K562 (cell line): Measurements from ENCODE around the gene ACSBG1. TPM values are rescaled to one million over a fixed set of nuclear protein-coding genes. Genes with fewer than 3 reads are reported as not detected.

Experiments used
- ATAC-seq: fragments of 200-7000 bp; cut with Tn5 transposase; 3 replicates; pipeline ENCODE4 v1.9.1; 2020; ENCODE audit warnings: moderate library complexity
- BruUV-seq: library from RNA; stranded (reverse); fragments of 400-500 nt; replicated peaks from 2 replicates; lab custom pipeline; 2021; lab: Mats Ljungman, UMichigan
- CTCF ChIA-PET: fragments of 300-600 bp; formaldehyde crosslinking; extraction: SDS; loops from one replicate; lab custom pipeline; 2021; ENCODE audit warnings: low intra/inter-chr PET ratio; lab: Yijun Ruan, JAX
- POLR2A ChIA-PET: fragments of 300-600, 350-650 bp; sonication (Branson Sonifier 250); formaldehyde crosslinking; extraction: SDS; loops from one replicate; lab custom pipeline; 2021; ENCODE audit warnings: antibody characterized with exemption, inconsistent platforms; lab: Yijun Ruan, JAX
- DNase-seq, 4 experiments: peaks; one replicate each; pipeline versions ENCODE4 v3.0.0 to v3.0.0-alpha.2; 2011 to 2018; ENCODE audit warnings: low spot score in 3 of 4, mixed read lengths in 3 of 4; ENCODE audit errors: extremely low read depth in 1 of 4
- FAIRE-seq: peaks from 2 replicates; lab custom pipeline; 2011; peaks lifted over from hg19 to GRCh38; lab: Jason Lieb, UNC
- H2AFZ ChIP-seq: 2 replicates; pipeline ENCODE4 v1.6.0; 2011; ENCODE audit warnings: low read depth, low read length, control low read depth, inconsistent platforms
- H3K27ac ChIP-seq: fragments of 200-600 bp; 3 replicates; pipeline ENCODE4 v1.8.0; 2011; ENCODE audit warnings: low read depth, mild to moderate bottlenecking, control low read depth, inconsistent platforms, low read length, moderate library complexity, mixed read lengths; ENCODE audit errors: extremely low read depth
- H3K27me3 ChIP-seq, 2 experiments: fragments of 300-600 bp in 1 of 2; 2 replicates in 1 of 2; 3 replicates in 1 of 2; pipeline versions ENCODE4 v1.6.0 to v1.8.0; 2011; ENCODE audit warnings: inconsistent platforms in 2 of 2, low read length in 2 of 2, mild to moderate bottlenecking in 1 of 2, mixed read lengths in 1 of 2, moderate library complexity in 1 of 2; ENCODE audit not compliant: control insufficient read depth in 2 of 2, insufficient read depth in 2 of 2
- H3K36me3 ChIP-seq: fragments of 300-600 bp; 3 replicates; pipeline ENCODE4 v1.8.0; 2011; ENCODE audit warnings: mild to moderate bottlenecking, low read length, inconsistent platforms; ENCODE audit not compliant: control insufficient read depth, insufficient read depth
- H3K4me1 ChIP-seq, 2 experiments: fragments of 200-600 bp in 1 of 2; replicated peaks in 1 of 2; 2 replicates in 1 of 2; 3 replicates in 1 of 2; pipeline versions ENCODE4 v1.5.1 to v1.8.0; 2011; ENCODE audit warnings: inconsistent platforms in 2 of 2, low read length in 2 of 2, mild to moderate bottlenecking in 1 of 2, mixed read lengths in 1 of 2, moderate library complexity in 1 of 2; ENCODE audit not compliant: control insufficient read depth in 2 of 2, insufficient read depth in 2 of 2
- H3K4me2 ChIP-seq: 2 replicates; pipeline ENCODE4 v1.6.1; 2011; ENCODE audit warnings: low read length, control low read depth, inconsistent platforms, mixed read lengths; ENCODE audit not compliant: insufficient read depth
- H3K4me3 ChIP-seq: fragments of 200-600 bp; sonication (generic), shearing (Covaris generic); 2 replicates; pipeline ENCODE4 v1.5.1; 2016; ENCODE audit warnings: control low read depth, inconsistent platforms
- H3K79me2 ChIP-seq: fragments of 200-600 bp; 3 replicates; pipeline ENCODE4 v1.8.0; 2011; ENCODE audit warnings: low read length, inconsistent platforms; ENCODE audit not compliant: control insufficient read depth, insufficient read depth
- H3K9ac ChIP-seq, 2 experiments: 2 replicates each; pipeline versions ENCODE4 v1.6.0 to v1.6.1; 2011; ENCODE audit warnings: low read depth in 2 of 2, low read length in 2 of 2, control low read depth in 1 of 2, inconsistent platforms in 1 of 2, mild to moderate bottlenecking in 1 of 2, mixed read lengths in 1 of 2; ENCODE audit not compliant: insufficient read depth in 1 of 2
- H3K9me1 ChIP-seq: one replicate; pipeline ENCODE4 v1.6.0; 2011; ENCODE audit warnings: inconsistent platforms, mild to moderate bottlenecking, low read length, moderate library complexity; ENCODE audit not compliant: control insufficient read depth, insufficient read depth
- H3K9me3 ChIP-seq: replicated peaks from 2 replicates; pipeline ENCODE4 v1.5.1; 2011; ENCODE audit warnings: low read depth, low read length, inconsistent platforms; ENCODE audit not compliant: control insufficient read depth, insufficient read depth
- H4K20me1 ChIP-seq: replicated peaks from 2 replicates; pipeline ENCODE4 v1.6.1; 2011; ENCODE audit warnings: low read length, inconsistent platforms, mixed read lengths; ENCODE audit not compliant: control insufficient read depth, insufficient read depth
- IFI16 ChIP-seq: fragments of 250-450 bp; sonication (Bioruptor Pico); IDR thresholded peaks from 2 replicates; pipeline ENCODE4 v2.1.2; 2022; ENCODE audit warnings: mild to moderate bottlenecking, inconsistent platforms
- NUFIP1 ChIP-seq: fragments of 450-650 bp; IDR thresholded peaks from 2 replicates; pipeline ENCODE4 v1.6.1; 2018; ENCODE audit not compliant: partially characterized antibody
- TAF15 ChIP-seq: fragments of 200-400 bp; formaldehyde crosslinking; IDR thresholded peaks from 2 replicates; pipeline ENCODE4 v1.6.1; 2017; ENCODE audit warnings: mild to moderate bottlenecking, low read depth, low read length, moderate library complexity
- TAF7 ChIP-seq: fragments of 450-650 bp; IDR thresholded peaks from 2 replicates; pipeline ENCODE4 v1.6.1; 2016; ENCODE audit warnings: missing genetic modification characterization, missing compliant biosample characterization
- WGBS: fragments of 100-300 bp; shearing (Covaris generic); methylation state at CpG from one replicate; pipeline ENCODE4 v1.1.6; 2016; ENCODE audit warnings: low coverage, mixed read lengths; ENCODE audit not compliant: insufficient coverage; ENCODE audit errors: missing lambda C conversion rate; 5-methylcytosine and 5-hydroxymethylcytosine counted together
- in situ Hi-C: fragments of 300-500 bp; cut with MboI; formaldehyde crosslinking; loops from 4 replicates; pipeline ENCODE4 v1.15.0; 2018; ENCODE audit warnings: inconsistent platforms, mixed read lengths
- intact Hi-C: fragments of 100-400 bp; cut with micrococcal nuclease; formaldehyde crosslinking; loops from 2 replicates; pipeline ENCODE4 v1.14.2; 2022
- polyA plus RNA-seq, 8 experiments: library from polyadenylated mRNA; depleted of rRNA in 4 of 8; stranded (reverse) in 5 of 8; unstranded in 3 of 8; fragments of >200 nt; fragmentation: Nextera tagmentation in 2 of 8; fragmentation: Illumina TruSeq in 1 of 8; extraction: Ambion mirVana in 2 of 8; extraction: Trizol in 1 of 8; gene quantifications; 2 replicates each; pipeline versions ENCODE4 v1.2.1 to v1.2.3, GENCODE V29; 2011 to 2014; ENCODE audit warnings: inconsistent platforms in 1 of 8, missing spikeins in 1 of 8
- total RNA-seq, 7 experiments: library from RNA; depleted of rRNA in 6 of 7; stranded (reverse); fragments of >200 nt in 6 of 7; fragmentation: Illumina TruSeq in 2 of 7; extraction: Trizol in 2 of 7; gene quantifications; 2 replicates each; pipeline versions ENCODE4 v1.2.1 to v1.2.3, GENCODE V29; 2011 to 2021; ENCODE audit warnings: low replicate concordance in 1 of 7
- TF ChIP-seq, protein P1 (sequence below): sonication (generic); formaldehyde crosslinking; IDR thresholded peaks from 2 replicates; pipeline ENCODE4 v1.8.0; 2022; ENCODE audit warnings: mild to moderate bottlenecking, low read depth, missing genetic modification reagents
- TF ChIP-seq, protein P2 (sequence below), 2 experiments: fragments of 450-650 bp in 1 of 2; IDR thresholded peaks; 2 replicates each; pipeline ENCODE4 v1.6.1; 2011 to 2017; ENCODE audit warnings: low read depth in 2 of 2, antibody characterized with exemption in 1 of 2, borderline replicate concordance in 1 of 2, low read length in 1 of 2, mild to moderate bottlenecking in 1 of 2, mixed read lengths in 1 of 2; ENCODE audit not compliant: control insufficient read depth in 1 of 2
- TF ChIP-seq, protein P3 (sequence below), 3 experiments: fragments of 200-800 bp in 1 of 3; sonication (Bioruptor generic) in 1 of 3; sonication (generic) in 1 of 3; formaldehyde crosslinking in 1 of 3; IDR thresholded peaks; 2 replicates each; pipeline versions ENCODE4 v1.6.1 to v1.8.0; 2016 to 2022; ENCODE audit warnings: mild to moderate bottlenecking in 2 of 3, missing compliant biosample characterization in 2 of 3, missing genetic modification characterization in 2 of 3, missing genetic modification reagents in 1 of 3
- TF ChIP-seq, protein P4 (sequence below): fragments of 450-650 bp; formaldehyde crosslinking; IDR thresholded peaks from 2 replicates; pipeline ENCODE4 v1.4.0; 2020; ENCODE audit warnings: mild to moderate bottlenecking, moderate library complexity
- TF ChIP-seq, protein P5 (sequence below), 2 experiments: fragments of 450-650 bp; IDR thresholded peaks; 2 replicates each; pipeline ENCODE4 v1.6.1; 2016
- TF ChIP-seq, protein P6 (sequence below): fragments of 450-650 bp; formaldehyde crosslinking; IDR thresholded peaks from 2 replicates; pipeline ENCODE4 v1.4.0; 2022; ENCODE audit warnings: missing genetic modification characterization

The ACSBG1 gene
- total and polyA plus RNA-seq, 9 of the 15 experiments (the other 6 are each of a cell fraction or from before 2014, with no cell fraction given), result 0.36 to 6.4 (median 2.5) TPM

DNA sequence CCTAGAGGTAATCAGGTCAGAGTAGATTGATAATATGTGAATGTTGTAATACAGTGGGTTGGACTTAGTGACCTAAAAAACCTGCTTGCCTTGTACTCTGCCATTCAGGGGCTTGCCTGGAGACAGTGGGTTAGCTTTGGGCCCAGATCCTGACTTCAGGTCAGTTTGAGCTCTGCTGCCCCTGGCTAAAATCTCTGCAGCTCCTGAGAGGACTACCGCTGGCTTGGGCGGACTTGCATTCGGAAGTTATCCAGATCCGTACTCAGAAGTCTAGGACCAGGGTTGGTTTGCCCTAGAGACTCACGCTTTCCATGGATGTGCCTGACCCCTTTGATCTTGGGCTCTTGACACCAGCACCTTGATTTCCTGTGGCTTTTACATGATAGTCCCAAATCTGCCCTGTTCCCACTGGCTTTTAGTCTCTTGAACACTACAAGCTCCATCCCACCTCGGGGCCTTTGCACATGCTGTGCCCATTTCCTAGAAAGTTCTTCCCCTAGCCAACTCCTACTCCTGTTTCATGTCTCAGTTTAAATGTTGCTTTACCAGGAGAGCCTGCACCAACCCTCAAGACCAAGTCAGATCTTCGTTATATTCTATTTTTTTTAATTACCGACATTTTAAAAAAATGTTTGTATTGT, 5.9 kb downstream of the ACSBG1 start:
- H3K36me3 ChIP-seq, result no peaks in the 10 kb centered on the region
- ChIA-PET CTCF (no interaction called here), POLR2A (interaction anchor here (0.9 kb wide), 1 partner anchor 105 kb away, joined by 5 read pairs; no protein-coding TSS in a partner anchor)
- no peaks in the 10 kb centered on the region for H4K20me1 ChIP-seq
- ATAC-seq, result no peak
- H3K4me2 ChIP-seq, result no peak overlapping the region
- no peak for FAIRE-seq
- intact Hi-C loops, result no loop called here
- DNase-seq, result no peak
- no TSS peak for BruUV-seq
- no peaks in the 10 kb centered on the region for H3K79me2 ChIP-seq
- no peaks in the 10 kb centered on the region for H3K9me1 ChIP-seq
- in situ Hi-C loops, result no loop called here
- peaks cover 5 to 31% of the 10 kb centered on the region in 2 experiments; a peak in 4 of 5 replicates for H3K27me3 ChIP-seq
- H3K4me1 ChIP-seq, result peaks cover 0 to 4% of the 10 kb centered on the region in 2 experiments; a peak in 1 of 5 replicates
- no peak overlapping the region for H3K9ac ChIP-seq
- H3K27ac ChIP-seq, result no peak overlapping the region
- H2AFZ ChIP-seq, result no peak overlapping the region
- H3K9me3 ChIP-seq, result no peaks in the 10 kb centered on the region; the same call in 1 of the 2 replicates
- WGBS, result 6% methylated on average over 8 of the region's 8 CpGs
- no peak overlapping the region for H3K4me3 ChIP-seq
- TF ChIP-seq, protein P1, sequence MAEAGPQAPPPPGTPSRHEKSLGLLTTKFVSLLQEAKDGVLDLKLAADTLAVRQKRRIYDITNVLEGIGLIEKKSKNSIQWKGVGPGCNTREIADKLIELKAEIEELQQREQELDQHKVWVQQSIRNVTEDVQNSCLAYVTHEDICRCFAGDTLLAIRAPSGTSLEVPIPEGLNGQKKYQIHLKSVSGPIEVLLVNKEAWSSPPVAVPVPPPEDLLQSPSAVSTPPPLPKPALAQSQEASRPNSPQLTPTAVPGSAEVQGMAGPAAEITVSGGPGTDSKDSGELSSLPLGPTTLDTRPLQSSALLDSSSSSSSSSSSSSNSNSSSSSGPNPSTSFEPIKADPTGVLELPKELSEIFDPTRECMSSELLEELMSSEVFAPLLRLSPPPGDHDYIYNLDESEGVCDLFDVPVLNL, result no peak
- TF ChIP-seq, protein P2, sequence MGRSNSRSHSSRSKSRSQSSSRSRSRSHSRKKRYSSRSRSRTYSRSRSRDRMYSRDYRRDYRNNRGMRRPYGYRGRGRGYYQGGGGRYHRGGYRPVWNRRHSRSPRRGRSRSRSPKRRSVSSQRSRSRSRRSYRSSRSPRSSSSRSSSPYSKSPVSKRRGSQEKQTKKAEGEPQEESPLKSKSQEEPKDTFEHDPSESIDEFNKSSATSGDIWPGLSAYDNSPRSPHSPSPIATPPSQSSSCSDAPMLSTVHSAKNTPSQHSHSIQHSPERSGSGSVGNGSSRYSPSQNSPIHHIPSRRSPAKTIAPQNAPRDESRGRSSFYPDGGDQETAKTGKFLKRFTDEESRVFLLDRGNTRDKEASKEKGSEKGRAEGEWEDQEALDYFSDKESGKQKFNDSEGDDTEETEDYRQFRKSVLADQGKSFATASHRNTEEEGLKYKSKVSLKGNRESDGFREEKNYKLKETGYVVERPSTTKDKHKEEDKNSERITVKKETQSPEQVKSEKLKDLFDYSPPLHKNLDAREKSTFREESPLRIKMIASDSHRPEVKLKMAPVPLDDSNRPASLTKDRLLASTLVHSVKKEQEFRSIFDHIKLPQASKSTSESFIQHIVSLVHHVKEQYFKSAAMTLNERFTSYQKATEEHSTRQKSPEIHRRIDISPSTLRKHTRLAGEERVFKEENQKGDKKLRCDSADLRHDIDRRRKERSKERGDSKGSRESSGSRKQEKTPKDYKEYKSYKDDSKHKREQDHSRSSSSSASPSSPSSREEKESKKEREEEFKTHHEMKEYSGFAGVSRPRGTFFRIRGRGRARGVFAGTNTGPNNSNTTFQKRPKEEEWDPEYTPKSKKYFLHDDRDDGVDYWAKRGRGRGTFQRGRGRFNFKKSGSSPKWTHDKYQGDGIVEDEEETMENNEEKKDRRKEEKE (IDR thresholded peaks at IDR 0.05; ENCODE audit: borderline replicate concordance in 1 of 2, control insufficient read depth in 1 of 2, low read depth in 2 of 2, low read length in 1 of 2), result no peak
- TF ChIP-seq TAF15 (no peak), IFI16 (CRISPR knock-in tag) (no peak), TAF7 (no peak), NUFIP1 (no peak)
- TF ChIP-seq, protein P3, sequence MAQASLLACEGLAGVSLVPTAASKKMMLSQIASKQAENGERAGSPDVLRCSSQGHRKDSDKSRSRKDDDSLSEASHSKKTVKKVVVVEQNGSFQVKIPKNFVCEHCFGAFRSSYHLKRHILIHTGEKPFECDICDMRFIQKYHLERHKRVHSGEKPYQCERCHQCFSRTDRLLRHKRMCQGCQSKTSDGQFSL (CRISPR knock-in tag; IDR thresholded peaks at IDR 0.05), result no peak
- TF ChIP-seq, protein P3 (tag; IDR thresholded peaks at IDR 0.05), result no peak
- TF ChIP-seq, protein P4, sequence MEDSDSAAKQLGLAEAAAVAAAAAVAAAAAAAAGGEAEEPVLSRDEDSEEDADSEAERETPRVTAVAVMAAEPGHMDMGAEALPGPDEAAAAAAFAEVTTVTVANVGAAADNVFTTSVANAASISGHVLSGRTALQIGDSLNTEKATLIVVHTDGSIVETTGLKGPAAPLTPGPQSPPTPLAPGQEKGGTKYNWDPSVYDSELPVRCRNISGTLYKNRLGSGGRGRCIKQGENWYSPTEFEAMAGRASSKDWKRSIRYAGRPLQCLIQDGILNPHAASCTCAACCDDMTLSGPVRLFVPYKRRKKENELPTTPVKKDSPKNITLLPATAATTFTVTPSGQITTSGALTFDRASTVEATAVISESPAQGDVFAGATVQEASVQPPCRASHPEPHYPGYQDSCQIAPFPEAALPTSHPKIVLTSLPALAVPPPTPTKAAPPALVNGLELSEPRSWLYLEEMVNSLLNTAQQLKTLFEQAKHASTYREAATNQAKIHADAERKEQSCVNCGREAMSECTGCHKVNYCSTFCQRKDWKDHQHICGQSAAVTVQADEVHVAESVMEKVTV (CRISPR knock-in tag), result no peak
- TF ChIP-seq, protein P5, sequence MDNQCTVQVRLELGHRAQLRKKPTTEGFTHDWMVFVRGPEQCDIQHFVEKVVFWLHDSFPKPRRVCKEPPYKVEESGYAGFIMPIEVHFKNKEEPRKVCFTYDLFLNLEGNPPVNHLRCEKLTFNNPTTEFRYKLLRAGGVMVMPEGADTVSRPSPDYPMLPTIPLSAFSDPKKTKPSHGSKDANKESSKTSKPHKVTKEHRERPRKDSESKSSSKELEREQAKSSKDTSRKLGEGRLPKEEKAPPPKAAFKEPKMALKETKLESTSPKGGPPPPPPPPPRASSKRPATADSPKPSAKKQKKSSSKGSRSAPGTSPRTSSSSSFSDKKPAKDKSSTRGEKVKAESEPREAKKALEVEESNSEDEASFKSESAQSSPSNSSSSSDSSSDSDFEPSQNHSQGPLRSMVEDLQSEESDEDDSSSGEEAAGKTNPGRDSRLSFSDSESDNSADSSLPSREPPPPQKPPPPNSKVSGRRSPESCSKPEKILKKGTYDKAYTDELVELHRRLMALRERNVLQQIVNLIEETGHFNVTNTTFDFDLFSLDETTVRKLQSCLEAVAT (IDR thresholded peaks at IDR 0.05), result no peak
- TF ChIP-seq, protein P6, sequence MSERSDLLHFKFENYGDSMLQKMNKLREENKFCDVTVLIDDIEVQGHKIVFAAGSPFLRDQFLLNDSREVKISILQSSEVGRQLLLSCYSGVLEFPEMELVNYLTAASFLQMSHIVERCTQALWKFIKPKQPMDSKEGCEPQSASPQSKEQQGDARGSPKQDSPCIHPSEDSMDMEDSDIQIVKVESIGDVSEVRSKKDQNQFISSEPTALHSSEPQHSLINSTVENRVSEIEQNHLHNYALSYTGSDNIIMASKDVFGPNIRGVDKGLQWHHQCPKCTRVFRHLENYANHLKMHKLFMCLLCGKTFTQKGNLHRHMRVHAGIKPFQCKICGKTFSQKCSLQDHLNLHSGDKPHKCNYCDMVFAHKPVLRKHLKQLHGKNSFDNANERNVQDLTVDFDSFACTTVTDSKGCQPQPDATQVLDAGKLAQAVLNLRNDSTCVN (CRISPR knock-in tag), result no peak
